ENCODE measurements around the gene STXBP5. TPM values are rescaled to one million over a fixed set of nuclear protein-coding genes. Genes with fewer than 3 reads are reported as not detected.
A peak's percentile ranks its signal among the peaks of the same experiment; 100 is the strongest.

The STXBP5 gene
- total and polyA plus RNA-seq, 9 of the 15 experiments (the other 6 are each of a cell fraction or from before 2014, with no cell fraction given): 23.3 to 172 (median 71.5) TPM

GRCh38 chr6:147287869-147288271, 83.7 kb downstream of the STXBP5 start:
- Histone ChIP-seq H3K4me1 (replicated peaks in 1 of 2; ENCODE audit: control insufficient read depth in 2 of 2, insufficient read depth in 2 of 2, low read length in 2 of 2) (no peaks in the 10 kb centered on the region), H4K20me1 (replicated peaks; ENCODE audit: control insufficient read depth, insufficient read depth, low read length) (no peaks in the 10 kb centered on the region), H3K27me3 (ENCODE audit: control insufficient read depth in 2 of 2, insufficient read depth in 2 of 2, low read length in 2 of 2) (no peaks in the 10 kb centered on the region), H3K4me3 (no peak overlapping the region), H3K9ac (ENCODE audit: insufficient read depth in 1 of 2, low read depth in 2 of 2, low read length in 2 of 2) (no peak overlapping the region), H3K4me2 (ENCODE audit: insufficient read depth, low read length) (no peak overlapping the region), H3K9me1 (ENCODE audit: control insufficient read depth, insufficient read depth, low read length) (no peaks in the 10 kb centered on the region), H3K36me3 (ENCODE audit: control insufficient read depth, insufficient read depth, low read length) (peaks cover 92% of the 10 kb centered on the region), H3K27ac (ENCODE audit: extremely low read depth, low read depth, low read length) (no peak overlapping the region), H2AFZ (ENCODE audit: low read depth, low read length) (no peak overlapping the region), H3K9me3 (replicated peaks; ENCODE audit: control insufficient read depth, insufficient read depth, low read depth, low read length) (no peaks in the 10 kb centered on the region), H3K79me2 (ENCODE audit: control insufficient read depth, insufficient read depth, low read length) (peaks cover 57% of the 10 kb centered on the region)
- no peak for TF ChIP-seq CREB1 (IDR thresholded peaks at IDR 0.05)
- TF ChIP-seq CREB1 (CRISPR knock-in tag; IDR thresholded peaks at IDR 0.05): no peak
- TF ChIP-seq CHD2 (IDR thresholded peaks at IDR 0.05; ENCODE audit: low read depth, low read length): no peak
- TF ChIP-seq ZNF407 (IDR thresholded peaks at IDR 0.05; ENCODE audit: low read depth): no peak
- 0 out of 2 replicates have a peak, but pooled peaks have one; percentile 27 for TF ChIP-seq FOSL1 (tag; conservative IDR thresholded peaks at IDR 0.05)
- TF ChIP-seq TAF15 (IDR thresholded peaks at IDR 0.05; ENCODE audit: low read depth, low read length): no peak
- no peak for TF ChIP-seq ZNF445 (CRISPR knock-in tag; IDR thresholded peaks at IDR 0.05; ENCODE audit: low read depth)
- TF ChIP-seq ZNF384 (IDR thresholded peaks at IDR 0.05; ENCODE audit: low read depth, low read length): peak; percentile 40; the same call in 1 of the 2 replicates
- no peak for DNase-seq (ENCODE audit: extremely low read depth in 1 of 4, low spot score in 3 of 4)
- CTCF ChIA-PET (ENCODE audit: low intra/inter-chr PET ratio): no interaction called here
- intact Hi-C loops (cut with micrococcal nuclease): no loop called here
- POLR2A ChIA-PET: interaction anchor here (1.3 kb wide), 1 partner anchor 10 kb away, joined by 3 read pairs; no protein-coding TSS in a partner anchor
- no peak for FAIRE-seq
- in situ Hi-C loops (cut with MboI): no loop called here
- 85% methylated on average over 3 of the region's 3 CpGs for WGBS (ENCODE audit: insufficient coverage, low coverage, missing lambda C conversion rate)
- no TSS peak for BruUV-seq (replicated peaks)
- ATAC-seq: no peak

Data from K562 (cell line).